Aorta (tissue), 5 donors: ENCODE data around the gene SLC4A5. TPM values are rescaled to one million over a fixed set of nuclear protein-coding genes. Genes with fewer than 3 reads are reported as not detected.
A peak's percentile ranks its signal among the peaks of the same experiment; 100 is the strongest.

Source experiments
- ATAC-seq: fragments of 200-7000 bp; cut with Tn5 transposase; one replicate; pipeline ENCODE4 v1.9.1; 2022; ENCODE audit warnings: moderate library complexity; ENCODE audit not compliant: low FRiP score
- DNase-seq, 2 donors: peaks; one replicate each; pipeline ENCODE4 v3.0.0-alpha.2; 2020
- H3K27ac ChIP-seq, 2 donors: one replicate each; pipeline ENCODE4 v1.5.1; 2013; ENCODE audit warnings: low read length in 2 of 2, mild to moderate bottlenecking in 2 of 2, moderate library complexity in 2 of 2, control low read depth in 1 of 2, inconsistent platforms in 1 of 2, low read depth in 1 of 2
- H3K27me3 ChIP-seq, 2 donors: one replicate each; pipeline ENCODE4 v1.6.1; 2013; ENCODE audit warnings: control low read depth in 1 of 2, low read length in 1 of 2, mild to moderate bottlenecking in 1 of 2, moderate library complexity in 1 of 2; ENCODE audit not compliant: insufficient read depth in 2 of 2, control insufficient read depth in 1 of 2
- H3K36me3 ChIP-seq, 2 donors: one replicate each; pipeline ENCODE4 v1.6.1; 2013; ENCODE audit warnings: control low read depth in 1 of 2, low read length in 1 of 2, mild to moderate bottlenecking in 1 of 2; ENCODE audit not compliant: insufficient read depth in 2 of 2, control insufficient read depth in 1 of 2
- H3K4me1 ChIP-seq, 2 donors: one replicate each; pipeline ENCODE4 v1.6.1; 2013; ENCODE audit warnings: low read length in 2 of 2, control low read depth in 1 of 2, mild to moderate bottlenecking in 1 of 2, moderate library complexity in 1 of 2; ENCODE audit not compliant: insufficient read depth in 2 of 2, control insufficient read depth in 1 of 2
- H3K4me3 ChIP-seq, 2 donors: one replicate each; pipeline ENCODE4 v1.5.1; 2013; ENCODE audit warnings: low read length in 2 of 2, control low read depth in 1 of 2, mild to moderate bottlenecking in 1 of 2
- H3K9me3 ChIP-seq: one replicate; pipeline ENCODE4 v1.6.1; 2013; ENCODE audit warnings: mild to moderate bottlenecking, low read length; ENCODE audit not compliant: control insufficient read depth
- WGBS, 2 donors: extraction: QIAGEN DNeasy Blood & Tissue Kit; methylation state at CpG; one replicate each; pipeline ENCODE4 v1.1.7; 2013; 5-methylcytosine and 5-hydroxymethylcytosine counted together
- intact Hi-C, 2 donors: fragments of 100-400 bp; cut with DNase I; formaldehyde crosslinking; loops; one replicate each; pipeline versions ENCODE4 v1.14.2 to v1.15.0; 2022
- polyA plus RNA-seq, 2 donors: library from polyadenylated mRNA; stranded (reverse); fragments of 200-250 nt; gene quantifications; one replicate each; pipeline ENCODE4 v1.2.3, GENCODE V29; 2013
- total RNA-seq, 2 donors: library from RNA; stranded (reverse); fragmentation: NEBNext Ultra II Directional; extraction: Animal tissue kit (Norgen Biotek cat#: 25700); gene quantifications; one replicate each; pipeline ENCODE4 v1.2.1, GENCODE V29; 2021
- donor health status: healthy with polysubstance abuse.
- donor health status: Bipolar disorder and iron deficiency.
- donor health status: DM: no; HTN: no; CAD: no.
- donor health status: DM: no; HTN: no; CAD: no.
- donor health status: DM: yes; HTN: yes; CAD: no.

The SLC4A5 gene
- total and polyA plus RNA-seq, 4 donors = 1.6 to 7.3 (median 6.2) TPM; not detected in 1

DNA sequence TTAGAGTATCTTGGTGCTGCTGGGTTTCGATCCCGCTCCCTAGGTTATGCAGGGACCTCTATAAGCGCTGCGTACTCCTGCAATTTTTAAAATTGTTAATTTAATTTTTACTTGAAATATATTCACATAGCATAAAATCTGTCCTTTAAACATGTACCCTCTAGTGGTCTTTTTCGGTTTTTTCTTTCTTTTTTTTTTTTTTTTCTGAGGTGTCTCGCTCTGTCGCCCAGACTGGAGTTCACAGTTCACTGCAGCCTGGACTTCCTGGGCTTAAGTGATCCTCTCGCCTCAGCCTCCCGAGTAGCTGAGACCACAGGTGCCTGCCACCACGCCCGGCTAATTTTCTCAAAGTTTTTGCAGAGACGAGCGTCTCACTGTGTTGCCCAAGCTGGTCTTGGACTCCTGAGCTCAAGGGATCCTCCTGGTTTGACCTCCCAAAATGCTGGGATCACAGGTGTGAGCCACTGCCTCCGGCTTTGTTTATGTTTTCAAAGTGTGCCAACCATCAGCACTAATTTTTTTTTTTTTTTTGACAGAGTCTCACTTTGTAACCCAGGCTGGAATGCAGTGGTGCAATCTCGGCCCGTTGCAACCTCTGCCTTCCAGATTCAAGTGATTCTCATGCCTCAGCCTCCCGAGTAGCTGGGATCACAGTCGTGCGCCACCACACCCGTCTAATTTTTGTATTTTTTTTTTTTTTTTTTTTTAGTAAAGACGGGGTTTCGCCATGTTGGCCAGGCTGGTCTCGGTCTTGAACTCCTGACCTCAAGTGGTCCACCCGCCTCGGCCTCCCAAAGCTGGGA is 164.0 kb downstream of the SLC4A5 start:
- Histone ChIP-seq H3K9me3 (no peaks in the 10 kb centered on the region), H3K27ac (peak overlapping the region in 1 of 2 donors; percentile 38), H3K4me3 (peak overlapping the region; percentile 3 to 4), H3K27me3 (no peaks in the 10 kb centered on the region), H3K36me3 (no peaks in the 10 kb centered on the region), H3K4me1 (peaks cover 0 to 4% of the 10 kb centered on the region in 2 donors)
- ATAC-seq = no peak
- WGBS, 2 donors = 49 to 51% methylated on average over 24 to 25 of the region's 25 CpGs
- intact Hi-C loops = no loop called here
- DNase-seq = peak in 1 of 2 donors; percentile 50

DNA sequence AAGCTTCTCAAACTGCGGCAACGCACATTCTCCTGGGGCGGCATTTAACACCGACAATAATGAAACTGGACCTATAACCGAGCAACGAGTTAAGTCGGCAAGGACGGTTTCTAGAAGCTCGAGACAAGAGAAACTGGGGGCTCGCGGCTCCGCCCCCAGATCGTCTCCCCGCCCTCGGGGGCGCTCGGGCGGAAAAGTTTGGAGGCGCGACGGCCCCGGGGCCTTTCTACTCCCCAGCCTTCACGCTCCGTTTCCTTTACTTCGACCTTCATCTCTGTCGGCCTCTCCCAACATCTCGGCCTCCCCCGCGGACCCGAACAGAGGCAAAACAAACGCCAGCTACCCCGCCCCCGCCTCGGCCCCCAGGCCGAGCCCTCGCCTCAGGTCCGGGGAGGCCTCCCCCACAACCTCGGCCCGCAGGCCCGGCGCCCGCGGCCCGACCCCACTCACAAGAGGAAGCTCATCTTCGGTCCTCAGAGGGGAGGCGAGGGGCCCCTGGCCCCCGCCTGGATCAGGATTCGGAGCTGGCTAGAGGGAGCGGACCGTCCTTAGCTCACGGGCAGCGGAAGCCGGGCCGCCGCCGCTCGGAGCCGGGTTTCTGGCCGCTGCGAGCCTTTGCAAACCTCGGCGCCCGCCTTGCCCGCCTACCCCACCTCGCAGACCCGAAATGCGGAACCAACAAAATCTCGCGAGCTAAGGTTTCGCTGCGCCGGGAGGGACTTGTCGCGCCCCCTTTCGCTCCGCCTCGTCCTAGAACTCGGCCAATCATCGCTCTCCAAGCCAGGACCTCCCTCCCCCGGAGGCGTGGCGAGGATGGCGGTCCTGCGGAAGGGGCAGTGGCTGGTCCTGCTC is 164.8 kb downstream of the SLC4A5 start, which contains the start of gene MOB1A:
MOB1A (minus strand) TSS at position 669 of the 852 bp plus-strand sequence; CDS start at position 464, 205 bp downstream.
- H3K4me1 ChIP-seq = peaks cover 0 to 4% of the 10 kb centered on the region in 2 donors
- H3K9me3 ChIP-seq = no peaks in the 10 kb centered on the region
- peak within 1 kb of the TSS; percentile 58 to 83 for H3K27ac ChIP-seq
- no peaks in the 10 kb centered on the region for H3K36me3 ChIP-seq
- DNase-seq = peak; percentile 99
- no peaks in the 10 kb centered on the region for H3K27me3 ChIP-seq
- H3K4me3 ChIP-seq = peak within 1 kb of the TSS; percentile 94 to 96
- 0% methylated on average over 80 to 84 of the region's 84 CpGs for WGBS, 2 donors
- intact Hi-C loops = loop anchor here in 1 of 2 donors (1.0 kb wide), 1 partner anchor 20 kb away; the partner anchor contains the start of gene MTHFD2
- ATAC-seq = peak; percentile 99

DNA sequence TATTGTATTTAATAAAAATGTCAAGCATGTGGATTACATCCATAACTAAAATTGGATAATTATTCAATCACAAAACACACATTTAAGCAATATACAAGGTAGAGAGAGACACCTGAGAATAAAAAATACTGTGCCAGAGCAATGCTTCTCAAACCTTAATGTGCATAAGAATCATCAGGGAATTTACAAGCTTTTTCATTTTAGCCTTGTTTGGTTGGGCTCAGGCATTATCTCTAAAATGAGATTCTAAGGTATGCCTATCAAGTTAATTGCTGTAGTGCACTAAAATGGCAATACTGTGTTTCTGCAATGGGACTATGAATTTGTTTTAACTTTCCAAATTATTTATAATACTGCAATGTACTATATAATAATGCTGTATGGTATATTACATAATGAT is 165.5 kb downstream of the SLC4A5 start:
- no peaks in the 10 kb centered on the region for H3K27me3 ChIP-seq
- intact Hi-C loops = loop anchor here in 1 of 2 donors (1.0 kb wide), 1 partner anchor 21 kb away; the partner anchor contains the start of gene MTHFD2
- H3K36me3 ChIP-seq = no peaks in the 10 kb centered on the region
- ATAC-seq (no peak), DNase-seq (no peak)
- H3K27ac ChIP-seq = no peak overlapping the region
- H3K4me3 ChIP-seq = peak overlapping the region; percentile 94 to 96
- H3K4me1 ChIP-seq = peaks cover 0 to 4% of the 10 kb centered on the region in 2 donors
- no peaks in the 10 kb centered on the region for H3K9me3 ChIP-seq

DNA sequence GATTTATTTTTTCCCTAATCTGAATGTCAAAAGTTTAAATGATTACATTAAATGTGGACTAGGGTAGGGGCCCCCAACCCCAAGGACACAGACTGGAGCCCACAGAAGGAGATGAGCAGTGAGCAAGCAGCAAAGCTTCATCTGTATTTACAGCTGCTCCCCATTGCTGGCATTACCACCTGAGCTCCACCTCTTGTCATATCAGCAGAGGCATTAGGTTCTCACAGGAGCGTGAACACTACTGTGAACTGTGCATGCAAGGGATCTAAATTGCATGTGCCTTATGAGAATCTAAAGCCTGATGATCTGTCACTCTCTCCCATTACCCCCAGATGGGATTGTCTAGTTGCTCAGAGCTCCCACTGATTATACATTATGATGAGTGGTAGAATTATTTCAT is 168.3 kb downstream of the SLC4A5 start:
- ATAC-seq = no peak
- Histone ChIP-seq H3K36me3 (peaks cover 0 to 2% of the 10 kb centered on the region in 2 donors), H3K9me3 (no peaks in the 10 kb centered on the region), H3K4me1 (peaks cover 0 to 4% of the 10 kb centered on the region in 2 donors), H3K4me3 (no peak overlapping the region), H3K27me3 (no peaks in the 10 kb centered on the region), H3K27ac (no peak overlapping the region)
- intact Hi-C loops = no loop called here
- no peak for DNase-seq
- 94 to 98% methylated on average over 1 of the region's 1 CpG for WGBS, 2 donors

DNA sequence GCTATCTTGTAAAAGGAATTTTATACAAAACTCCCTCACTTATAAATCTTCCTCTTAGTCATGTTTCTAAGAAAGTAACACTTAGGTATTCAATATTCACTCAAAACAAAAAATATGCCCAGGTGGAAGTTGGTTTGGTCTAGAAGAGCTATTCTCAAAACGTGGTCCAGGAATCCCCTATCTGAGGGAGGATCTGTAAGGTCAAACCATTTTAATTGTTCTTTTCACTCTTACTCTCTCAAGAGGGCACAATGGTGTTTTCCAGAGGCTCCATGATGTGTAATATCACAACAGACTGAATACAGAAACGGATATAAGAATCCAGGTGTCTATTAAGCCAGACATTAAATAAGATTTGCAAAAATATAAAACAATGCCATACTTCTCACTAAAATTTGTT is 174.5 kb downstream of the SLC4A5 start:
- ATAC-seq (no peak), DNase-seq (no peak)
- Histone ChIP-seq H3K27ac (no peak overlapping the region), H3K27me3 (no peaks in the 10 kb centered on the region), H3K4me1 (no peaks in the 10 kb centered on the region), H3K4me3 (no peak overlapping the region), H3K36me3 (peaks cover 4 to 6% of the 10 kb centered on the region in 2 donors), H3K9me3 (no peaks in the 10 kb centered on the region)
- WGBS, 2 donors = 65 to 71% methylated on average over 2 of the region's 2 CpGs
- intact Hi-C loops = no loop called here

Other genes with a start within 250 kb of the SLC4A5 start
- gene BOLA3, start 195.5 kb downstream of the SLC4A5 start, total RNA-seq = 10 to 100 TPM; 13.6 to 15.3 TPM
- gene BOLA3, start 195.5 kb downstream of the SLC4A5 start, polyA plus RNA-seq = 10 to 100 TPM; 44.7 to 85.1 TPM
- 100 to 1,000 TPM; 101 to 105 TPM for gene MOB1A, start 164.5 kb downstream of the SLC4A5 start, total RNA-seq
- gene MOB1A, start 164.5 kb downstream of the SLC4A5 start, polyA plus RNA-seq = 10 to 100 TPM; 35.7 to 51.3 TPM
- gene MTHFD2, start 144.8 kb downstream of the SLC4A5 start, total RNA-seq = 100 to 1,000 TPM in 1 of 2 donors, 10 to 100 TPM in 1; 55.7 to 119 TPM
- 100 to 1,000 TPM; 135 to 180 TPM for gene MTHFD2, start 144.8 kb downstream of the SLC4A5 start, polyA plus RNA-seq
- 100 to 1,000 TPM; 141 to 158 TPM for gene DCTN1, start 36.9 kb upstream of the SLC4A5 start, total RNA-seq
- gene DCTN1, start 36.9 kb upstream of the SLC4A5 start, polyA plus RNA-seq = 100 to 1,000 TPM in 1 of 2 donors, 10 to 100 TPM in 1; 73.8 to 106 TPM
- 1 to 10 TPM; 1.4 to 3.1 TPM for gene C2orf81, start 78.2 kb upstream of the SLC4A5 start, total RNA-seq
- 1 to 10 TPM; 1.3 to 4.5 TPM for gene C2orf81, start 78.2 kb upstream of the SLC4A5 start, polyA plus RNA-seq
- 10 to 100 TPM in 1 of 2 donors, 1 to 10 TPM in 1; 6.3 to 10.2 TPM for gene WDR54, start 78.3 kb upstream of the SLC4A5 start, total RNA-seq
- gene WDR54, start 78.3 kb upstream of the SLC4A5 start, polyA plus RNA-seq = 10 to 100 TPM in 1 of 2 donors, 1 to 10 TPM in 1; 6.5 to 19.9 TPM
- 10 to 100 TPM; 11.7 to 27.7 TPM for gene RTKN, start 98.5 kb upstream of the SLC4A5 start, total RNA-seq
- 10 to 100 TPM; 10.3 to 19.5 TPM for gene RTKN, start 98.5 kb upstream of the SLC4A5 start, polyA plus RNA-seq
- gene INO80B, start 111.7 kb upstream of the SLC4A5 start, total RNA-seq = 10 to 100 TPM; 29.3 to 38.2 TPM
- gene INO80B, start 111.7 kb upstream of the SLC4A5 start, polyA plus RNA-seq = 10 to 100 TPM; 18.2 to 60.9 TPM
- 10 to 100 TPM; 38.1 to 56.5 TPM for gene WBP1, start 115.0 kb upstream of the SLC4A5 start, total RNA-seq
- gene WBP1, start 115.0 kb upstream of the SLC4A5 start, polyA plus RNA-seq = 100 to 1,000 TPM in 1 of 2 donors, 10 to 100 TPM in 1; 59.2 to 149 TPM
- gene MOGS, start 122.0 kb upstream of the SLC4A5 start, total RNA-seq = 10 to 100 TPM; 33.4 to 45.1 TPM
- 10 to 100 TPM; 13.8 to 36.2 TPM for gene MOGS, start 122.0 kb upstream of the SLC4A5 start, polyA plus RNA-seq
- 10 to 100 TPM; 56.6 to 63.1 TPM for gene MRPL53, start 129.3 kb upstream of the SLC4A5 start, total RNA-seq
- 10 to 100 TPM; 55.1 to 55.8 TPM for gene MRPL53, start 129.3 kb upstream of the SLC4A5 start, polyA plus RNA-seq
- 10 to 100 TPM; 16.1 to 26.0 TPM for gene CCDC142, start 139.6 kb upstream of the SLC4A5 start, total RNA-seq
- gene CCDC142, start 139.6 kb upstream of the SLC4A5 start, polyA plus RNA-seq = 1 to 10 TPM; 3.4 to 9.3 TPM
- 10 to 100 TPM; 19.2 to 29.5 TPM for gene TTC31, start 139.7 kb upstream of the SLC4A5 start, total RNA-seq
- gene TTC31, start 139.7 kb upstream of the SLC4A5 start, polyA plus RNA-seq = 10 to 100 TPM in 1 of 2 donors, 1 to 10 TPM in 1; 4.0 to 18.4 TPM
- under 1 TPM; 0.75 to 0.87 TPM for gene LBX2, start 156.2 kb upstream of the SLC4A5 start, total RNA-seq
- gene LBX2, start 156.2 kb upstream of the SLC4A5 start, polyA plus RNA-seq = 1 to 10 TPM in 1 of 2 donors, under 1 TPM in 1; 0.88 to 1.7 TPM
- gene PCGF1, start 164.3 kb upstream of the SLC4A5 start, total RNA-seq = 10 to 100 TPM; 13.3 to 15.9 TPM
- 10 to 100 TPM in 1 of 2 donors, 1 to 10 TPM in 1; 8.0 to 17.5 TPM for gene PCGF1, start 164.3 kb upstream of the SLC4A5 start, polyA plus RNA-seq
- not detected for gene TLX2, start 171.0 kb upstream of the SLC4A5 start, total RNA-seq
- gene TLX2, start 171.0 kb upstream of the SLC4A5 start, polyA plus RNA-seq = not detected
- gene DQX1, start 182.8 kb upstream of the SLC4A5 start, total RNA-seq = under 1 TPM in 1 of 2 donors, not detected in 1; 0.24 TPM
- 1 to 10 TPM in 1 of 2 donors, not detected in 1; 4.1 TPM for gene DQX1, start 182.8 kb upstream of the SLC4A5 start, polyA plus RNA-seq
- gene AUP1, start 186.3 kb upstream of the SLC4A5 start, total RNA-seq = 10 to 100 TPM; 73.0 to 85.4 TPM
- gene AUP1, start 186.3 kb upstream of the SLC4A5 start, polyA plus RNA-seq = 100 to 1,000 TPM in 1 of 2 donors, 10 to 100 TPM in 1; 49.5 to 279 TPM
- gene HTRA2, start 186.5 kb upstream of the SLC4A5 start, total RNA-seq = 10 to 100 TPM; 31.9 to 35.4 TPM
- gene HTRA2, start 186.5 kb upstream of the SLC4A5 start, polyA plus RNA-seq = 10 to 100 TPM; 27.4 to 46.9 TPM
- gene LOXL3, start 210.5 kb upstream of the SLC4A5 start, total RNA-seq = 10 to 100 TPM; 18.9 to 27.1 TPM
- gene LOXL3, start 210.5 kb upstream of the SLC4A5 start, polyA plus RNA-seq = 10 to 100 TPM in 1 of 2 donors, 1 to 10 TPM in 1; 6.4 to 16.9 TPM
- 10 to 100 TPM; 18.2 to 19.6 TPM for gene DOK1, start 211.3 kb upstream of the SLC4A5 start, total RNA-seq
- gene DOK1, start 211.3 kb upstream of the SLC4A5 start, polyA plus RNA-seq = 10 to 100 TPM; 14.9 to 16.3 TPM